HepG2 (cell line): ENCODE data around the gene MC1R. TPM values are rescaled to one million over a fixed set of nuclear protein-coding genes. Genes with fewer than 3 reads are reported as not detected.

Experiments
- ATAD3A ChIP-seq: sonication (generic); formaldehyde crosslinking; IDR thresholded peaks from 2 replicates; pipeline ENCODE4 v1.4.0; 2020; ENCODE audit warnings: missing genetic modification reagents
- CBFB ChIP-seq: sonication (generic); formaldehyde crosslinking; IDR thresholded peaks from 2 replicates; pipeline ENCODE4 v1.4.0; 2020; ENCODE audit warnings: missing genetic modification reagents
- ETV5 ChIP-seq: IDR thresholded peaks from 2 replicates; pipeline ENCODE4 v1.6.1; 2018; ENCODE audit warnings: missing biosample characterization, missing genetic modification reagents, inconsistent platforms, borderline replicate concordance
- GZF1 ChIP-seq: sonication (generic); formaldehyde crosslinking; IDR thresholded peaks from 2 replicates; pipeline ENCODE4 v1.5.1; 2020; ENCODE audit warnings: mild to moderate bottlenecking, missing genetic modification reagents
- KDM5A ChIP-seq: fragments of 200-600 bp; sonication (generic); IDR thresholded peaks from 2 replicates; pipeline ENCODE4 v1.7.0; 2018; ENCODE audit warnings: antibody characterized with exemption, mild to moderate bottlenecking, low read length, borderline replicate concordance
- MEIS2 ChIP-seq: sonication (generic); formaldehyde crosslinking; IDR thresholded peaks from 2 replicates; pipeline ENCODE4 v1.9.0; 2021; ENCODE audit warnings: mild to moderate bottlenecking, missing genetic modification reagents
- REL ChIP-seq: sonication (generic); formaldehyde crosslinking; conservative IDR thresholded peaks from 2 replicates; pipeline ENCODE4 v1.8.0; 2022; ENCODE audit warnings: mild to moderate bottlenecking, missing genetic modification reagents, moderate library complexity
- TP53 ChIP-seq: sonication (generic); formaldehyde crosslinking; conservative IDR thresholded peaks from 2 replicates; pipeline ENCODE4 v1.4.0; 2020; ENCODE audit warnings: missing genetic modification reagents
- XRCC5 ChIP-seq: fragments of 200-400 bp; formaldehyde crosslinking; optimal IDR thresholded peaks from 2 replicates; pipeline ENCODE3; 2017; ENCODE audit warnings: mild to moderate bottlenecking, low read length
- YY1 ChIP-seq: IDR thresholded peaks from 2 replicates; pipeline ENCODE4 v1.6.1; 2011; ENCODE audit warnings: low read length, low read depth, moderate library complexity, mild to moderate bottlenecking; ENCODE audit not compliant: insufficient read depth, insufficient replicate concordance
- ZNF17 ChIP-seq: sonication (generic); formaldehyde crosslinking; IDR thresholded peaks from 2 replicates; pipeline ENCODE4 v1.5.0; 2020; ENCODE audit warnings: mild to moderate bottlenecking, missing genetic modification reagents
- ZNF350 ChIP-seq: sonication (generic); formaldehyde crosslinking; IDR thresholded peaks from 2 replicates; pipeline ENCODE4 v1.4.0; 2020; ENCODE audit warnings: mild to moderate bottlenecking, low read depth, missing genetic modification reagents, borderline replicate concordance
- ZNF552 ChIP-seq: sonication (generic); formaldehyde crosslinking; IDR thresholded peaks from 2 replicates; pipeline ENCODE4 v1.9.0; 2022; ENCODE audit warnings: missing genetic modification reagents, mild to moderate bottlenecking, borderline replicate concordance
- ZNF564 ChIP-seq: sonication (generic); formaldehyde crosslinking; IDR thresholded peaks from 2 replicates; pipeline ENCODE4 v1.8.1; 2023; ENCODE audit warnings: mild to moderate bottlenecking, missing genetic modification reagents
- ZNF703 ChIP-seq: sonication (generic); formaldehyde crosslinking; IDR thresholded peaks from 2 replicates; pipeline ENCODE4 v1.5.1; 2020; ENCODE audit warnings: missing genetic modification reagents, mild to moderate bottlenecking, moderate library complexity, borderline replicate concordance
- polyA plus RNA-seq, 8 experiments: library from polyadenylated mRNA; depleted of rRNA in 3 of 8; stranded (reverse) in 7 of 8; unstranded in 1 of 8; fragments of >200 nt; fragmentation: Illumina TruSeq in 4 of 8; extraction: Trizol in 4 of 8; gene quantifications; 2 replicates each; pipeline versions ENCODE4 v1.2.1 to v1.2.3, GENCODE V29; 2011 to 2016; ENCODE audit warnings: low read depth in 4 of 8, missing spikeins in 1 of 8, mixed read lengths in 1 of 8; ENCODE audit not compliant: insufficient read depth in 1 of 8
- total RNA-seq, 5 experiments: library from RNA; depleted of rRNA; stranded (reverse); fragments of >200 nt; fragmentation: Illumina TruSeq; extraction: Trizol; gene quantifications; 2 replicates each; pipeline ENCODE4 v1.2.3, GENCODE V29; 2016; ENCODE audit warnings: low read depth in 1 of 5
- TF ChIP-seq, protein P1 (sequence below): sonication (generic); formaldehyde crosslinking; IDR thresholded peaks from 2 replicates; pipeline ENCODE4 v1.5.1; 2020; ENCODE audit warnings: mild to moderate bottlenecking, missing genetic modification reagents, moderate library complexity
- TF ChIP-seq, protein P2 (sequence below): sonication (generic); formaldehyde crosslinking; IDR thresholded peaks from 2 replicates; pipeline ENCODE4 v1.5.1; 2020; ENCODE audit warnings: mild to moderate bottlenecking, moderate library complexity, missing genetic modification reagents
- TF ChIP-seq, protein P3 (sequence below): sonication (generic); formaldehyde crosslinking; IDR thresholded peaks from 2 replicates; pipeline ENCODE4 v1.4.0; 2020; ENCODE audit warnings: missing genetic modification reagents
- TF ChIP-seq, protein P4 (sequence below): sonication (generic); formaldehyde crosslinking; conservative IDR thresholded peaks from 2 replicates; pipeline ENCODE4 v1.8.0; 2022; ENCODE audit warnings: mild to moderate bottlenecking, moderate library complexity, missing genetic modification reagents

The MC1R gene
- total and polyA plus RNA-seq, 2 of the 13 experiments (the other 11 are each of a cell fraction or from before 2014, with no cell fraction given), result 9.1 to 14.8 TPM

DNA sequence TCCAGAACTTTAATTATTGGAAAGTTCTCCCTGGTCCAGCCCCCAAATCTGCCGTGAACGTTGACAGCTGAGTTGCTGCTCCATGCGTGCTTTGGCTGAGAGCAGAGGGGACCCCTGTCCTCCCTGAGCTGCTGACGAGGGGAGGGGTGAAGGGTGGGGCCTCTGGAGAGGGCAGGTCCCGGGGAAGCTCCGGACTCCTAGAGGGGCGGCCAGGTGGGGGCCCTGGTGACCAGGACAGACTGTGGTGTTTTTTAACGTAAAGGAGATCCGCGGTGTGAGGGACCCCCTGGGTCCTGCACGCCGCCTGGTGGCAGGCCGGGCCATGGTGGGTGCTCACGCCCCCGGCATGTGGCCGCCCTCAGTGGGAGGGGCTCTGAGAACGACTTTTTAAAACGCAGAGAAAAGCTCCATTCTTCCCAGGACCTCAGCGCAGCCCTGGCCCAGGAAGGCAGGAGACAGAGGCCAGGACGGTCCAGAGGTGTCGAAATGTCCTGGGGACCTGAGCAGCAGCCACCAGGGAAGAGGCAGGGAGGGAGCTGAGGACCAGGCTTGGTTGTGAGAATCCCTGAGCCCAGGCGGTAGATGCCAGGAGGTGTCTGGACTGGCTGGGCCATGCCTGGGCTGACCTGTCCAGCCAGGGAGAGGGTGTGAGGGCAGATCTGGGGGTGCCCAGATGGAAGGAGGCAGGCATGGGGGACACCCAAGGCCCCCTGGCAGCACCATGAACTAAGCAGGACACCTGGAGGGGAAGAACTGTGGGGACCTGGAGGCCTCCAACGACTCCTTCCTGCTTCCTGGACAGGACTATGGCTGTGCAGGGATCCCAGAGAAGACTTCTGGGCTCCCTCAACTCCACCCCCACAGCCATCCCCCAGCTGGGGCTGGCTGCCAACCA is at the start of gene MC1R (continued):
- TF ChIP-seq, protein P1, sequence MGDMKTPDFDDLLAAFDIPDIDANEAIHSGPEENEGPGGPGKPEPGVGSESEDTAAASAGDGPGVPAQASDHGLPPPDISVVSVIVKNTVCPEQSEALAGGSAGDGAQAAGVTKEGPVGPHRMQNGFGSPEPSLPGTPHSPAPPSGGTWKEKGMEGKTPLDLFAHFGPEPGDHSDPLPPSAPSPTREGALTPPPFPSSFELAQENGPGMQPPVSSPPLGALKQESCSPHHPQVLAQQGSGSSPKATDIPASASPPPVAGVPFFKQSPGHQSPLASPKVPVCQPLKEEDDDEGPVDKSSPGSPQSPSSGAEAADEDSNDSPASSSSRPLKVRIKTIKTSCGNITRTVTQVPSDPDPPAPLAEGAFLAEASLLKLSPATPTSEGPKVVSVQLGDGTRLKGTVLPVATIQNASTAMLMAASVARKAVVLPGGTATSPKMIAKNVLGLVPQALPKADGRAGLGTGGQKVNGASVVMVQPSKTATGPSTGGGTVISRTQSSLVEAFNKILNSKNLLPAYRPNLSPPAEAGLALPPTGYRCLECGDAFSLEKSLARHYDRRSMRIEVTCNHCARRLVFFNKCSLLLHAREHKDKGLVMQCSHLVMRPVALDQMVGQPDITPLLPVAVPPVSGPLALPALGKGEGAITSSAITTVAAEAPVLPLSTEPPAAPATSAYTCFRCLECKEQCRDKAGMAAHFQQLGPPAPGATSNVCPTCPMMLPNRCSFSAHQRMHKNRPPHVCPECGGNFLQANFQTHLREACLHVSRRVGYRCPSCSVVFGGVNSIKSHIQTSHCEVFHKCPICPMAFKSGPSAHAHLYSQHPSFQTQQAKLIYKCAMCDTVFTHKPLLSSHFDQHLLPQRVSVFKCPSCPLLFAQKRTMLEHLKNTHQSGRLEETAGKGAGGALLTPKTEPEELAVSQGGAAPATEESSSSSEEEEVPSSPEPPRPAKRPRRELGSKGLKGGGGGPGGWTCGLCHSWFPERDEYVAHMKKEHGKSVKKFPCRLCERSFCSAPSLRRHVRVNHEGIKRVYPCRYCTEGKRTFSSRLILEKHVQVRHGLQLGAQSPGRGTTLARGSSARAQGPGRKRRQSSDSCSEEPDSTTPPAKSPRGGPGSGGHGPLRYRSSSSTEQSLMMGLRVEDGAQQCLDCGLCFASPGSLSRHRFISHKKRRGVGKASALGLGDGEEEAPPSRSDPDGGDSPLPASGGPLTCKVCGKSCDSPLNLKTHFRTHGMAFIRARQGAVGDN (CRISPR knock-in tag), result peak; percentile 87
- peak; percentile 98 for TF ChIP-seq XRCC5
- no peak for TF ChIP-seq ZNF17
- TF ChIP-seq GZF1 (CRISPR knock-in tag), result peak; percentile 76
- peak; percentile 59; the same call in 1 of the 2 replicates for TF ChIP-seq KDM5A
- TF ChIP-seq ZNF552, result peak; percentile 89
- TF ChIP-seq, protein P2, sequence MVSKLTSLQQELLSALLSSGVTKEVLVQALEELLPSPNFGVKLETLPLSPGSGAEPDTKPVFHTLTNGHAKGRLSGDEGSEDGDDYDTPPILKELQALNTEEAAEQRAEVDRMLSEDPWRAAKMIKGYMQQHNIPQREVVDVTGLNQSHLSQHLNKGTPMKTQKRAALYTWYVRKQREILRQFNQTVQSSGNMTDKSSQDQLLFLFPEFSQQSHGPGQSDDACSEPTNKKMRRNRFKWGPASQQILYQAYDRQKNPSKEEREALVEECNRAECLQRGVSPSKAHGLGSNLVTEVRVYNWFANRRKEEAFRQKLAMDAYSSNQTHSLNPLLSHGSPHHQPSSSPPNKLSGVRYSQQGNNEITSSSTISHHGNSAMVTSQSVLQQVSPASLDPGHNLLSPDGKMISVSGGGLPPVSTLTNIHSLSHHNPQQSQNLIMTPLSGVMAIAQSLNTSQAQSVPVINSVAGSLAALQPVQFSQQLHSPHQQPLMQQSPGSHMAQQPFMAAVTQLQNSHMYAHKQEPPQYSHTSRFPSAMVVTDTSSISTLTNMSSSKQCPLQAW (CRISPR knock-in tag), result peak; percentile 60; the same call in 1 of the 2 replicates
- TF ChIP-seq ATAD3A, result peak; percentile 4; the same call in 1 of the 2 replicates
- TF ChIP-seq YY1, result peak; percentile 76
- TF ChIP-seq ZNF350 (CRISPR knock-in tag), result 0 out of 2 replicates have a peak, but pooled peaks have one; percentile 7
- TF ChIP-seq MEIS2 (CRISPR knock-in tag), result peak; percentile 72; the same call in 1 of the 2 replicates
- TF ChIP-seq ZNF564 (CRISPR knock-in tag), result no peak
- TF ChIP-seq, protein P3, sequence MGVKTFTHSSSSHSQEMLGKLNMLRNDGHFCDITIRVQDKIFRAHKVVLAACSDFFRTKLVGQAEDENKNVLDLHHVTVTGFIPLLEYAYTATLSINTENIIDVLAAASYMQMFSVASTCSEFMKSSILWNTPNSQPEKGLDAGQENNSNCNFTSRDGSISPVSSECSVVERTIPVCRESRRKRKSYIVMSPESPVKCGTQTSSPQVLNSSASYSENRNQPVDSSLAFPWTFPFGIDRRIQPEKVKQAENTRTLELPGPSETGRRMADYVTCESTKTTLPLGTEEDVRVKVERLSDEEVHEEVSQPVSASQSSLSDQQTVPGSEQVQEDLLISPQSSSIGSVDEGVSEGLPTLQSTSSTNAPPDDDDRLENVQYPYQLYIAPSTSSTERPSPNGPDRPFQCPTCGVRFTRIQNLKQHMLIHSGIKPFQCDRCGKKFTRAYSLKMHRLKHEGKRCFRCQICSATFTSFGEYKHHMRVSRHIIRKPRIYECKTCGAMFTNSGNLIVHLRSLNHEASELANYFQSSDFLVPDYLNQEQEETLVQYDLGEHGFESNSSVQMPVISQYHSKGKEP (CRISPR knock-in tag), result 0 out of 2 replicates have a peak, but pooled peaks have one; percentile 21
- TF ChIP-seq CBFB, result peak; percentile 60
- TF ChIP-seq TP53 (CRISPR knock-in tag), result no peak
- no peak for TF ChIP-seq REL (CRISPR knock-in tag)
- TF ChIP-seq ETV5 (CRISPR knock-in tag), result peak; percentile 56
- peak; percentile 21; the same call in 1 of the 2 replicates for TF ChIP-seq ZNF703
- TF ChIP-seq, protein P4, sequence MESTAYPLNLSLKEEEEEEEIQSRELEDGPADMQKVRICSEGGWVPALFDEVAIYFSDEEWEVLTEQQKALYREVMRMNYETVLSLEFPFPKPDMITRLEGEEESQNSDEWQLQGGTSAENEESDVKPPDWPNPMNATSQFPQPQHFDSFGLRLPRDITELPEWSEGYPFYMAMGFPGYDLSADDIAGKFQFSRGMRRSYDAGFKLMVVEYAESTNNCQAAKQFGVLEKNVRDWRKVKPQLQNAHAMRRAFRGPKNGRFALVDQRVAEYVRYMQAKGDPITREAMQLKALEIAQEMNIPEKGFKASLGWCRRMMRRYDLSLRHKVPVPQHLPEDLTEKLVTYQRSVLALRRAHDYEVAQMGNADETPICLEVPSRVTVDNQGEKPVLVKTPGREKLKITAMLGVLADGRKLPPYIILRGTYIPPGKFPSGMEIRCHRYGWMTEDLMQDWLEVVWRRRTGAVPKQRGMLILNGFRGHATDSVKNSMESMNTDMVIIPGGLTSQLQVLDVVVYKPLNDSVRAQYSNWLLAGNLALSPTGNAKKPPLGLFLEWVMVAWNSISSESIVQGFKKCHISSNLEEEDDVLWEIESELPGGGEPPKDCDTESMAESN (CRISPR knock-in tag), result peak; percentile 85
